ENCODE data around the gene MAK. TPM values are rescaled to one million over a fixed set of nuclear protein-coding genes. Genes with fewer than 3 reads are reported as not detected.
"Not testable (repeated sequence)": the region's sequence is repeated elsewhere in the genome, so short reads cannot be mapped to it uniquely, and the experiment has no call there.

MAK gene
- total and polyA plus RNA-seq, 2 of the 13 experiments (the other 11 are each of a cell fraction or from before 2014, with no cell fraction given), result 0.04 TPM; not detected in 1

DNA sequence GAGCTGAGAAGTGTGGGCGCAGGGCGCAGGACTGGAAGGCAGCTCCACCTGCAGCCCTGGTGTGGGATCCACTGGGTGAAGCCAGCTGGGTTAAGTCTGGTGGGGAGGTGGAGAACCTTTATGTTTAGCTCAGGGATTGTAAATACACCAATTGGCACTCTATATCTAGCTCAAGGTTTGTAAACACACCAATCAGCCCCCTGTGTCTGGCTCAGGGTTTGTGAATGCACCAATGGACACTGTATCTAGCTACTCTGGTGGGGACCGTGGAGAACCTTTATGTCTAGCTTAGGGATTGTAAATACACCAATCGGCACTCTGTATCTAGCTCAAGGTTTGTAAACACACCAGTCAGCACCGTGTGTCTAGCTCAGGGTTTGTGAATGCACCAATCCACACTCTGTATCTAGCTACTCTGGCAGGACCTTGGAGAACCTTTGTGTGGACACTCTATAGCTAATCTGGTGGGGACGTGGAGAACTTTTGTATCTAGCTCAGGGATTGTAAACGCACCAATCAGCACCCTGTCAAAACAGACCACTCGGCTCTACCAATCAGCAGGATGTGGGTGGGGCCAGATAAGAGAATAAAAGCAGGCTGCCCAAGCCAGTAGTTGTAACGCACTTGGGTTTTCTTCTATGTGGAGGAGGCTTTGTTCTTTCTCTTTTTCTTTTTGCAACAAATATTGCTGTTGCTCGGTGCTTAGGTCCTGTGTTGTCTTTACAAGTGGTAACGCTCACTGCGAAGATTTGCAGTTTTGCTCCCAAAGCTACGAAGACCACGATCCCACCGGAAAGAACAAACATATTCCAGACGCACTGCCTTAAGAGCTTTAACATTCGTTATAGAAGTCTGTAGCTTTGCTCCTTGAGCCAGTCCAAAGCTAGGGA, 117.1 kb downstream of the MAK start (continued):
- TF ChIP-seq, protein P1, sequence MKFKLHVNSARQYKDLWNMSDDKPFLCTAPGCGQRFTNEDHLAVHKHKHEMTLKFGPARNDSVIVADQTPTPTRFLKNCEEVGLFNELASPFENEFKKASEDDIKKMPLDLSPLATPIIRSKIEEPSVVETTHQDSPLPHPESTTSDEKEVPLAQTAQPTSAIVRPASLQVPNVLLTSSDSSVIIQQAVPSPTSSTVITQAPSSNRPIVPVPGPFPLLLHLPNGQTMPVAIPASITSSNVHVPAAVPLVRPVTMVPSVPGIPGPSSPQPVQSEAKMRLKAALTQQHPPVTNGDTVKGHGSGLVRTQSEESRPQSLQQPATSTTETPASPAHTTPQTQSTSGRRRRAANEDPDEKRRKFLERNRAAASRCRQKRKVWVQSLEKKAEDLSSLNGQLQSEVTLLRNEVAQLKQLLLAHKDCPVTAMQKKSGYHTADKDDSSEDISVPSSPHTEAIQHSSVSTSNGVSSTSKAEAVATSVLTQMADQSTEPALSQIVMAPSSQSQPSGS (CRISPR knock-in tag; IDR thresholded peaks at IDR 0.05), result peak; percentile 71; the same call in 1 of the 2 replicates
- TF ChIP-seq, protein P2, sequence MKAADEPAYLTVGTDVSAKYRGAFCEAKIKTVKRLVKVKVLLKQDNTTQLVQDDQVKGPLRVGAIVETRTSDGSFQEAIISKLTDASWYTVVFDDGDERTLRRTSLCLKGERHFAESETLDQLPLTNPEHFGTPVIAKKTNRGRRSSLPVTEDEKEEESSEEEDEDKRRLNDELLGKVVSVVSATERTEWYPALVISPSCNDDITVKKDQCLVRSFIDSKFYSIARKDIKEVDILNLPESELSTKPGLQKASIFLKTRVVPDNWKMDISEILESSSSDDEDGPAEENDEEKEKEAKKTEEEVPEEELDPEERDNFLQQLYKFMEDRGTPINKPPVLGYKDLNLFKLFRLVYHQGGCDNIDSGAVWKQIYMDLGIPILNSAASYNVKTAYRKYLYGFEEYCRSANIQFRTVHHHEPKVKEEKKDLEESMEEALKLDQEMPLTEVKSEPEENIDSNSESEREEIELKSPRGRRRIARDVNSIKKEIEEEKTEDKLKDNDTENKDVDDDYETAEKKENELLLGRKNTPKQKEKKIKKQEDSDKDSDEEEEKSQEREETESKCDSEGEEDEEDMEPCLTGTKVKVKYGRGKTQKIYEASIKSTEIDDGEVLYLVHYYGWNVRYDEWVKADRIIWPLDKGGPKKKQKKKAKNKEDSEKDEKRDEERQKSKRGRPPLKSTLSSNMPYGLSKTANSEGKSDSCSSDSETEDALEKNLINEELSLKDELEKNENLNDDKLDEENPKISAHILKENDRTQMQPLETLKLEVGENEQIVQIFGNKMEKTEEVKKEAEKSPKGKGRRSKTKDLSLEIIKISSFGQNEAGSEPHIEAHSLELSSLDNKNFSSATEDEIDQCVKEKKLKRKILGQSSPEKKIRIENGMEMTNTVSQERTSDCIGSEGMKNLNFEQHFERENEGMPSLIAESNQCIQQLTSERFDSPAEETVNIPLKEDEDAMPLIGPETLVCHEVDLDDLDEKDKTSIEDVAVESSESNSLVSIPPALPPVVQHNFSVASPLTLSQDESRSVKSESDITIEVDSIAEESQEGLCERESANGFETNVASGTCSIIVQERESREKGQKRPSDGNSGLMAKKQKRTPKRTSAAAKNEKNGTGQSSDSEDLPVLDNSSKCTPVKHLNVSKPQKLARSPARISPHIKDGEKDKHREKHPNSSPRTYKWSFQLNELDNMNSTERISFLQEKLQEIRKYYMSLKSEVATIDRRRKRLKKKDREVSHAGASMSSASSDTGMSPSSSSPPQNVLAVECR (CRISPR knock-in tag; IDR thresholded peaks at IDR 0.05; ENCODE audit: borderline replicate concordance), result 0 out of 2 replicates have a peak, but pooled peaks have one; percentile 9
- TF ChIP-seq, protein P3, sequence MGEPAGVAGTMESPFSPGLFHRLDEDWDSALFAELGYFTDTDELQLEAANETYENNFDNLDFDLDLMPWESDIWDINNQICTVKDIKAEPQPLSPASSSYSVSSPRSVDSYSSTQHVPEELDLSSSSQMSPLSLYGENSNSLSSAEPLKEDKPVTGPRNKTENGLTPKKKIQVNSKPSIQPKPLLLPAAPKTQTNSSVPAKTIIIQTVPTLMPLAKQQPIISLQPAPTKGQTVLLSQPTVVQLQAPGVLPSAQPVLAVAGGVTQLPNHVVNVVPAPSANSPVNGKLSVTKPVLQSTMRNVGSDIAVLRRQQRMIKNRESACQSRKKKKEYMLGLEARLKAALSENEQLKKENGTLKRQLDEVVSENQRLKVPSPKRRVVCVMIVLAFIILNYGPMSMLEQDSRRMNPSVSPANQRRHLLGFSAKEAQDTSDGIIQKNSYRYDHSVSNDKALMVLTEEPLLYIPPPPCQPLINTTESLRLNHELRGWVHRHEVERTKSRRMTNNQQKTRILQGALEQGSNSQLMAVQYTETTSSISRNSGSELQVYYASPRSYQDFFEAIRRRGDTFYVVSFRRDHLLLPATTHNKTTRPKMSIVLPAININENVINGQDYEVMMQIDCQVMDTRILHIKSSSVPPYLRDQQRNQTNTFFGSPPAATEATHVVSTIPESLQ (CRISPR knock-in tag; conservative IDR thresholded peaks at IDR 0.05), result 0 out of 2 replicates have a peak, but pooled peaks have one; percentile 52
- peak; percentile 80; the same call in 1 of the 2 replicates for TF ChIP-seq IRF2 (CRISPR knock-in tag; IDR thresholded peaks at IDR 0.05)
- peak; percentile 42; the same call in 1 of the 2 replicates for TF ChIP-seq ZZZ3 (CRISPR knock-in tag; IDR thresholded peaks at IDR 0.05; ENCODE audit: borderline replicate concordance)
- TF ChIP-seq MAZ (IDR thresholded peaks at IDR 0.05; ENCODE audit: borderline replicate concordance, low read depth, low read length), result peak; percentile 35; the same call in 1 of the 2 replicates
- TF ChIP-seq MAZ (CRISPR knock-in tag; IDR thresholded peaks at IDR 0.05; ENCODE audit: low read depth), result not testable (repeated sequence)
- TF ChIP-seq, protein P4, sequence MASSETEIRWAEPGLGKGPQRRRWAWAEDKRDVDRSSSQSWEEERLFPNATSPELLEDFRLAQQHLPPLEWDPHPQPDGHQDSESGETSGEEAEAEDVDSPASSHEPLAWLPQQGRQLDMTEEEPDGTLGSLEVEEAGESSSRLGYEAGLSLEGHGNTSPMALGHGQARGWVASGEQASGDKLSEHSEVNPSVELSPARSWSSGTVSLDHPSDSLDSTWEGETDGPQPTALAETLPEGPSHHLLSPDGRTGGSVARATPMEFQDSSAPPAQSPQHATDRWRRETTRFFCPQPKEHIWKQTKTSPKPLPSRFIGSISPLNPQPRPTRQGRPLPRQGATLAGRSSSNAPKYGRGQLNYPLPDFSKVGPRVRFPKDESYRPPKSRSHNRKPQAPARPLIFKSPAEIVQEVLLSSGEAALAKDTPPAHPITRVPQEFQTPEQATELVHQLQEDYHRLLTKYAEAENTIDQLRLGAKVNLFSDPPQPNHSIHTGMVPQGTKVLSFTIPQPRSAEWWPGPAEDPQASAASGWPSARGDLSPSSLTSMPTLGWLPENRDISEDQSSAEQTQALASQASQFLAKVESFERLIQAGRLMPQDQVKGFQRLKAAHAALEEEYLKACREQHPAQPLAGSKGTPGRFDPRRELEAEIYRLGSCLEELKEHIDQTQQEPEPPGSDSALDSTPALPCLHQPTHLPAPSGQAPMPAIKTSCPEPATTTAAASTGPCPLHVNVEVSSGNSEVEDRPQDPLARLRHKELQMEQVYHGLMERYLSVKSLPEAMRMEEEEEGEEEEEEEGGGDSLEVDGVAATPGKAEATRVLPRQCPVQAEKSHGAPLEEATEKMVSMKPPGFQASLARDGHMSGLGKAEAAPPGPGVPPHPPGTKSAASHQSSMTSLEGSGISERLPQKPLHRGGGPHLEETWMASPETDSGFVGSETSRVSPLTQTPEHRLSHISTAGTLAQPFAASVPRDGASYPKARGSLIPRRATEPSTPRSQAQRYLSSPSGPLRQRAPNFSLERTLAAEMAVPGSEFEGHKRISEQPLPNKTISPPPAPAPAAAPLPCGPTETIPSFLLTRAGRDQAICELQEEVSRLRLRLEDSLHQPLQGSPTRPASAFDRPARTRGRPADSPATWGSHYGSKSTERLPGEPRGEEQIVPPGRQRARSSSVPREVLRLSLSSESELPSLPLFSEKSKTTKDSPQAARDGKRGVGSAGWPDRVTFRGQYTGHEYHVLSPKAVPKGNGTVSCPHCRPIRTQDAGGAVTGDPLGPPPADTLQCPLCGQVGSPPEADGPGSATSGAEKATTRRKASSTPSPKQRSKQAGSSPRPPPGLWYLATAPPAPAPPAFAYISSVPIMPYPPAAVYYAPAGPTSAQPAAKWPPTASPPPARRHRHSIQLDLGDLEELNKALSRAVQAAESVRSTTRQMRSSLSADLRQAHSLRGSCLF (CRISPR knock-in tag; IDR thresholded peaks at IDR 0.05; ENCODE audit: borderline replicate concordance), result peak; percentile 91; the same call in 1 of the 2 replicates
- TF ChIP-seq ZNF607 (CRISPR knock-in tag; IDR thresholded peaks at IDR 0.05; ENCODE audit: borderline replicate concordance), result peak; percentile 41
